HL-60 (cell line): ENCODE data around the gene CDC37L1.

Source experiments
- DNase-seq, 2 experiments: peaks; one replicate each; pipeline ENCODE4 v3.0.0-alpha.2; 2010 to 2020; ENCODE audit warnings: low read depth in 1 of 2, low spot score in 1 of 2
- H3K27ac ChIP-seq: fragments of 250-450 bp; sonication (Bioruptor Pico); replicated peaks from 2 replicates; pipeline ENCODE4 v1.5.1; 2020; ENCODE audit warnings: mild to moderate bottlenecking, moderate library complexity
- H3K27me3 ChIP-seq: fragments of 250-450 bp; sonication (Bioruptor Pico); 2 replicates; pipeline ENCODE4 v1.5.1; 2021; ENCODE audit warnings: mild to moderate bottlenecking, moderate library complexity; ENCODE audit not compliant: insufficient read depth, poor library complexity, severe bottlenecking
- H3K4me3 ChIP-seq: replicated peaks from 2 replicates; pipeline ENCODE4 v1.5.1; 2011; ENCODE audit warnings: mild to moderate bottlenecking, control low read depth, low read length; ENCODE audit not compliant: insufficient read depth
- GABPA ChIP-seq: IDR thresholded peaks from 2 replicates; pipeline ENCODE4 v1.6.1; 2012; ENCODE audit warnings: low read depth
- POLR2AphosphoS5 ChIP-seq: IDR thresholded peaks from 2 replicates; pipeline ENCODE4 v1.6.1; 2012; ENCODE audit warnings: low read depth
- SPI1 ChIP-seq: IDR thresholded peaks from 2 replicates; pipeline ENCODE4 v1.6.1; 2012; ENCODE audit warnings: low read depth, mild to moderate bottlenecking, borderline replicate concordance
- TF ChIP-seq, protein P1 (sequence below): IDR thresholded peaks from one replicate; pipeline ENCODE4 v1.5.1; 2011; ENCODE audit warnings: low read length, control low read depth, inconsistent platforms; ENCODE audit not compliant: insufficient read depth
- TF ChIP-seq, protein P2 (sequence below): IDR thresholded peaks from 2 replicates; pipeline ENCODE4 v1.6.1; 2012; ENCODE audit warnings: low read depth; ENCODE audit not compliant: insufficient replicate concordance

The CDC37L1 gene

DNA sequence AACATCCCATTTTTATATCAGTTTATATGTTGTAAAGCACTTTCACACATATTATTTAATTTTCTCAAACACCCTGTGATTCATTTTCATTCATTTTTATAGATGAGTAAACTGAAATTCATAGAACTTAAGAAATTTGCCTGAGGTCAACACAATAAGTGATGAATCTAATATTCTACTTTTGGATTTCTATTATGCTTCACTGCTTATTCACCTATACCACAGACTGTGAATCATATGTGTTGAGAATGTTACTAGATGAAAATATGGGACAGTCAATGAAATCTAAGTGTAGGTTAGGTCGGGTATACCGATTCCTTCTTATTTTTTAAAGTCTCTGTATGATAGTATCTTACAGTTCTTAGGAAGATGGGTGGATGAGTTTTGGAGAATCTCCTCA is 24.8 kb downstream of the CDC37L1 start:
- TF ChIP-seq GABPA (no peak), SPI1 (no peak), POLR2AphosphoS5 (no peak)
- TF ChIP-seq, protein P1, sequence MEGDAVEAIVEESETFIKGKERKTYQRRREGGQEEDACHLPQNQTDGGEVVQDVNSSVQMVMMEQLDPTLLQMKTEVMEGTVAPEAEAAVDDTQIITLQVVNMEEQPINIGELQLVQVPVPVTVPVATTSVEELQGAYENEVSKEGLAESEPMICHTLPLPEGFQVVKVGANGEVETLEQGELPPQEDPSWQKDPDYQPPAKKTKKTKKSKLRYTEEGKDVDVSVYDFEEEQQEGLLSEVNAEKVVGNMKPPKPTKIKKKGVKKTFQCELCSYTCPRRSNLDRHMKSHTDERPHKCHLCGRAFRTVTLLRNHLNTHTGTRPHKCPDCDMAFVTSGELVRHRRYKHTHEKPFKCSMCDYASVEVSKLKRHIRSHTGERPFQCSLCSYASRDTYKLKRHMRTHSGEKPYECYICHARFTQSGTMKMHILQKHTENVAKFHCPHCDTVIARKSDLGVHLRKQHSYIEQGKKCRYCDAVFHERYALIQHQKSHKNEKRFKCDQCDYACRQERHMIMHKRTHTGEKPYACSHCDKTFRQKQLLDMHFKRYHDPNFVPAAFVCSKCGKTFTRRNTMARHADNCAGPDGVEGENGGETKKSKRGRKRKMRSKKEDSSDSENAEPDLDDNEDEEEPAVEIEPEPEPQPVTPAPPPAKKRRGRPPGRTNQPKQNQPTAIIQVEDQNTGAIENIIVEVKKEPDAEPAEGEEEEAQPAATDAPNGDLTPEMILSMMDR: no peak
- TF ChIP-seq, protein P2, sequence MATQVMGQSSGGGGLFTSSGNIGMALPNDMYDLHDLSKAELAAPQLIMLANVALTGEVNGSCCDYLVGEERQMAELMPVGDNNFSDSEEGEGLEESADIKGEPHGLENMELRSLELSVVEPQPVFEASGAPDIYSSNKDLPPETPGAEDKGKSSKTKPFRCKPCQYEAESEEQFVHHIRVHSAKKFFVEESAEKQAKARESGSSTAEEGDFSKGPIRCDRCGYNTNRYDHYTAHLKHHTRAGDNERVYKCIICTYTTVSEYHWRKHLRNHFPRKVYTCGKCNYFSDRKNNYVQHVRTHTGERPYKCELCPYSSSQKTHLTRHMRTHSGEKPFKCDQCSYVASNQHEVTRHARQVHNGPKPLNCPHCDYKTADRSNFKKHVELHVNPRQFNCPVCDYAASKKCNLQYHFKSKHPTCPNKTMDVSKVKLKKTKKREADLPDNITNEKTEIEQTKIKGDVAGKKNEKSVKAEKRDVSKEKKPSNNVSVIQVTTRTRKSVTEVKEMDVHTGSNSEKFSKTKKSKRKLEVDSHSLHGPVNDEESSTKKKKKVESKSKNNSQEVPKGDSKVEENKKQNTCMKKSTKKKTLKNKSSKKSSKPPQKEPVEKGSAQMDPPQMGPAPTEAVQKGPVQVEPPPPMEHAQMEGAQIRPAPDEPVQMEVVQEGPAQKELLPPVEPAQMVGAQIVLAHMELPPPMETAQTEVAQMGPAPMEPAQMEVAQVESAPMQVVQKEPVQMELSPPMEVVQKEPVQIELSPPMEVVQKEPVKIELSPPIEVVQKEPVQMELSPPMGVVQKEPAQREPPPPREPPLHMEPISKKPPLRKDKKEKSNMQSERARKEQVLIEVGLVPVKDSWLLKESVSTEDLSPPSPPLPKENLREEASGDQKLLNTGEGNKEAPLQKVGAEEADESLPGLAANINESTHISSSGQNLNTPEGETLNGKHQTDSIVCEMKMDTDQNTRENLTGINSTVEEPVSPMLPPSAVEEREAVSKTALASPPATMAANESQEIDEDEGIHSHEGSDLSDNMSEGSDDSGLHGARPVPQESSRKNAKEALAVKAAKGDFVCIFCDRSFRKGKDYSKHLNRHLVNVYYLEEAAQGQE: no peak
- Histone ChIP-seq H3K27ac (no peak overlapping the region), H3K4me3 (no peak overlapping the region), H3K27me3 (no peaks in the 10 kb centered on the region)
- no peak for DNase-seq

DNA sequence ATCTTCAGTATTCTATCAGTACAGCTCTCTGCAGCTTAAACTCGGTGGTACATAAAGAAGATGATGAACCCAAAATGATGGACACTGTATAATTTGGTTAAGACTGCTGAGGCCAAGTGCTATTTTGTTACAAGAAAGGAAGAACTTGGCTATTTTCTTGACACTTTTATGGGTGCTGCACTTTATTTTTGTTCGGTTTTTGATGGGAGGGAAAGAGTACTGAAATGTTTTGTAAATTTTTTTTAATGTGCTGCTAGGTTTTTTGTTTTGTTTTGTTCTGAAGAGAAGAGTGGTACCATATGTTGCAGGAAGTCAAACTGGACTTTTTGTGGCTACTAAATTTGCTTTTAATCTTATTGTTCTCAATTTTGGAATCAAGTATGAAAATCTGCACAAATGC is 26.7 kb downstream of the CDC37L1 start:
- Histone ChIP-seq H3K4me3 (no peak overlapping the region), H3K27ac (no peak overlapping the region), H3K27me3 (no peaks in the 10 kb centered on the region)
- TF ChIP-seq POLR2AphosphoS5 (no peak), SPI1 (no peak), GABPA (no peak)
- TF ChIP-seq, protein P2: no peak
- TF ChIP-seq, protein P1: no peak
- DNase-seq: no peak

DNA sequence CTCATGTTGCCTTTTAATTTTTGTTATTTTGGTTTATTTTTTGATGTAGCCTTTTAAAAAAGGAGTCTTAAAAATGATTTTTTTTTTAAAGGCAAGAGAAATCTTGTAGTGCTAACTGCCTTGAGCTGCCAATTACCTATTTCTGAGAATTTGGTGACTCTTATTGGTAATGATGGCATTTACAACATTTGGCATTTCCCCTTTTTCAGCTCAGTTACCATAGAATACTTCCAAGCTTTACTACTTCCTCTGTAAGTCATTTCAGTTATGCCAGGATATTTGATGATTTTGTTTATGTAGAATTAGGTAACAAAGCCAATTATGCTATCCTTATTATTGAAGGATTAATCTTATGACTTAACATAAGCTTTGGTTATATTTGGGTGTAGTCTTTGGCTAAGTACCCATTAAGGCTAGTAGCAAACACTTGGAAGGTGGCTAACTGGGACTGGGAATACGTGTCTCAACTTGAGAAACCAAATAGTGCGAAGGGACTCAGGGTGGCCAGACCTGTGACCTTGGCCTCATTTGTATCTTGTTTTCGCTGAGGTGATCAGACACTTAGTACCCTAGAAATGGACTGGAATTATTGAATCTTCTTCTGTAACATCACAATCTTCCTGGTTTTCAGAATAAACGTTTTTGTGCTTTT is 27.7 kb downstream of the CDC37L1 start:
- Histone ChIP-seq H3K27ac (no peak overlapping the region), H3K4me3 (no peak overlapping the region), H3K27me3 (no peaks in the 10 kb centered on the region)
- no peak for DNase-seq
- TF ChIP-seq, protein P1: no peak
- TF ChIP-seq SPI1: peak; percentile 91

DNA sequence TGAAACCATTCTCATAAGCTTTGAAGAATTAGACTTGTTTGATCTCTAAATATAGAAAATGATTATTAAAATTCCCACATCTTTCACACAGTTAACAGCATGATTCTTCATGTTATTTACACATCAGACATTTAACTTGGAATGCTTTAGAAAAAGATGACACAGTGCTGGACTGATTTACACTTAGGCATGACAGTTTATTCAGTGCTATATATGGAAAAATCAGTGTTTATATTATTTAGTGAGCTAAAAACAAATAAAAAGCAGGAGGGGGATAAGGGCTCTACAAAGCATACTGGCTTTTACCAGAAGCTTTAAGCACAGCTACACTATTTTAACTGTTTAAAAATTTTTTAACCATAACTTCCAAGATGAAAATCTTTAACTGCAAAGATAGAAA is 30.0 kb downstream of the CDC37L1 start:
- Histone ChIP-seq H3K4me3 (no peak overlapping the region), H3K27me3 (no peaks in the 10 kb centered on the region), H3K27ac (no peak overlapping the region)
- TF ChIP-seq, protein P2: no peak
- TF ChIP-seq GABPA: no peak
- DNase-seq: no peak
